Dedifferentiated amniotic fluid mesenchymal stem cell (primary cell): ENCODE results near the gene SVOP.
"Not testable (repeated sequence)": the region's sequence is repeated elsewhere in the genome, so short reads cannot be mapped to it uniquely, and the experiment has no call there.

Experiments used
- DNase-seq: peaks from one replicate; pipeline ENCODE4 v3.0.0-alpha.2; 2016; ENCODE audit errors: extremely low spot score

The SVOP gene

DNA sequence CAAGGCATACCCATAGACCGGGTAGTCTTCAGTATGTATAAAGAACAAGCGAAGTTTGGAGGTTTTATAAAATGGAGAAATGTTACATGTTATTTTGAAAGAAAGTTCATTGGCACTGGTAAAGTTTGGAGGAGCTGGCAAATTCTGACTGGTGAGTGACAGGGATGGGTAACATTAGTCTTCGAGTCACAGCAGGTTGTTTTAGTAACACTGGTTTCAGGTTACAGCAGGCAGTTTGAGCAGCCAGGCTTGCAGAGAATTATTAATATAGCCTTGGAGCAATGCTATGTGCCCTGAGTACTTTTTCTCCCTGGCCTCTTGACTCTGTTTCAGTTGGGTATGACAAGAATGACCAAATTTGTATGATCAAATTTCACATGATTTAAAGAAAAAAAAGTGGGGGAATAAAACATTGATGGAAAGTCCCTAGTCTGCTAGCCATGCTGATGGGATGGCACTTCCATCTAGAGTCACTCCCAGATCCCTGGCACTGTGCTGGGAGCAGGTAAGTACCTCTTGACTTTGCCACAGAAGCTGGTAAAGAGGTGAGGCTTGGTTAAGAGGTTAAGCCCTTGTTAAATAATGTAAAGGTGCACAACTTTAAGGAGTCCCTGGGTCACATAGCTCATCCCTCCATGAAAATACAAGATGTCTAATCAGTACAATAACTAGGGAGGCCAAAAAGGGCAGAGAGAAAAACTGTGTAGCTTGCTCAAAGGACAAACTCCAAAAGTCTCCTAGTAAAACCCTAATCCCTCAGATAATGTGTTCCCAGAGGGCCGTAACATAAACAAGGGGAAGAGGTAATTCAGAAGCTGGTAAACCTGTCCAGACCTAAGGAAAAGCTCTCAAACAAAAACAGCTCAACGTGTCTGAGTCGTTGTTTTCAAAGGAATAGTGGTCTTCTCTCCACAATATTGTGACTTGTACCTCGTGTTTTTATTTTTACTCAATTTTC lies 12.7 kb upstream of the SVOP start:
- DNase-seq, result no peak

DNA sequence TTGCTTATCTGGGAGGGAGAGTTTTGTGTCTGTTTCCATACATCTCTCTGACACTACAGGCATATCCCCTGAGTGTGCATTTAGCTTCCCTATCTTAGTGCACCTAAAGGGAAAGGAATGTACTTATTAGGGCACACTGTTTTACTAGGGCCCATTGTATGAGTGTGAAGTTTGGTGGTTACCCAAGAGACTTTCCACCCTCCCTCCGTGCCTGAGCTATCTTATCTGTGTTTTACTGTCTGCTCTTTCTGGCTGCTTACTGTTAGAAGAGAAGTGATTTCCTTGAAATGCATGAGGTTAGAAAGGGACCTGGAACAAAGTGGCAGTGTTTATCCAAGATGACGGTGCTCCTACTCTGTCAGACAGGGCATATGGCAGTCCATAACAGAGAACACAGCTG lies 8.5 kb upstream of the SVOP start:
- DNase-seq, result no peak

DNA sequence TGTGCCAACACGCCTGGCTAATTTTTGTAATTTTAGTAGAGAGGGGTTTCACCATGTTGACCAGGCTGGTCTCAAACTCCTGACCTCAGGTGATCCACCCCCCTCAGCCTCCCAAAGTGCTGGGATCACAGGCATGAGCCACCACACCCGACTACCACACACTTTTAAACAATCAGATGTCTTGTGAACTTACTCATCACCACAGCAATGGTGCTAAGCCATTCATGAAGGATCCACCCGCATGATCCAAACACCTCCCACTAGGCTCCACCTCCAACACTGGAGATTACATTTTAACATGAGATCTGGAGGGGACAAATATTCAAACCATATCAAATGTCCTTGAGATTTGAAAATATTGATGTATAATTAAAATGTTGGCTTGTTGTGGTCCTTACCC lies 7.8 kb upstream of the SVOP start:
- DNase-seq, result not testable (repeated sequence)

DNA sequence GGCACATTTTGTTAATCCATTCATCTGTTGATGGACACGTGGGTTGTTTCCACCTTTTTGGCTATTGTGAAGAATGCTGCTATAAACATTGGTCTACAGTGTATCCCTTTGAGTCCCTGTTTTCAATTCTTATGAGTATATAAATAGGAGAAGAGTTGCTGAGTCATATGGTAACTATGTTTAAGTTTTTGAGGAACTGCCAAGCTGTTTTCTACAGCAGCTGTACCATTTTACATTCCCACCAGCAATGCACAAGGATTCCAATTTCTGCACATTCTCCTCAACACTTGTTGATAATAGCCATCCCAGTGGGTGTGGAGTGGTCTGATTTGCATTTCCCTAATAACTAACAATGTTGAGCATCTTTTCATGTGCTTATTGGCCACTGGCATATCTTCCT lies 6.9 kb upstream of the SVOP start:
- DNase-seq, result no peak

DNA sequence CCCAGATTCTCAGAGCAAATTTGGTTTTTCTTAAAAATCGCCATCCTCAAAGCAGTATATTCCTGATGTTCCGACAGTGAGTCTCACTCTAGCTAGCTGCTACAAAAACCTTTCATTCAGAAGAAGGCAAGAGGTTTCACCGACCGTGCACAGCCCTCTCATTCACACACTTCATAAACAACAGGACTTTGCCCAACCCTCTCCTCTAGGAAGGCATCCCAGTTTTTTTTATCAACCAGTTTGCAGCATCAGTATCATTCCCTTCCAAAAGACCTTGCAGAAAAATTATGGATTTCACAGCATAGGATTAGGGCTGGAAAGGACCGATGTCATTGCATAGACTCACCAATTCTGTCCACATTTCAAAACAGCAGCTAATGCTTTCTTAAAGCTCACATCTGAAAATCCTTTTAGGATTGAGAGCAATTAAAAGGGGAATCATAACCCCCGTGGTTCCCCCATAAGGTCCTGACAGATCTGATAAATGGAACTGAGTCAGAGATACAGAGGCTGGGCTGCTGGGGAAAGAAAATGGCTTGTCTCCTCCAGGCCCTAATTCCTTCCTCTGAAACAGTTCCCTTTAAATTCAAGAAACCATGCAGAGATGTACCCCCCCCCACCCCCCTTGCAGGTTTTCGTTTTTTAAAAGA lies 597 bp downstream of the SVOP start:
- no peak for DNase-seq

DNA sequence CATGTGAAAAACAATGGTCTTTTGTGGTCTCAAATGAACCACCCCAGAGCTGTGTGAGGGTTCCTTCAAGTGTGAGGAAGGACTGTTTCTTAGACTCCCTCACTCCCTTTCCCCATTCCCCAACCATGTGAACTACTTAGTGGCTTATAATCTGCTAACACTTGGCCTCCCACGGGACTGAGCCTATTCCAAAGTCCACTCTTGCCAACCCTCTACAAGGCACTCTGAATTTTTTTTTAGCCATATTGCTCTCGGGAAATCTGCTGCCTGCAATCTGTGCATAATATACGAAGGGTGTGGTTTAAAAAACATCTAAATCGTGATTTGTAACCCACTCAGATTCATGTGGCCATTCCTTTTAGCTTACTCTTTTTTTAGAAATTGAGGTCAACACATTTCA lies 2.6 kb downstream of the SVOP start:
- DNase-seq, result no peak

DNA sequence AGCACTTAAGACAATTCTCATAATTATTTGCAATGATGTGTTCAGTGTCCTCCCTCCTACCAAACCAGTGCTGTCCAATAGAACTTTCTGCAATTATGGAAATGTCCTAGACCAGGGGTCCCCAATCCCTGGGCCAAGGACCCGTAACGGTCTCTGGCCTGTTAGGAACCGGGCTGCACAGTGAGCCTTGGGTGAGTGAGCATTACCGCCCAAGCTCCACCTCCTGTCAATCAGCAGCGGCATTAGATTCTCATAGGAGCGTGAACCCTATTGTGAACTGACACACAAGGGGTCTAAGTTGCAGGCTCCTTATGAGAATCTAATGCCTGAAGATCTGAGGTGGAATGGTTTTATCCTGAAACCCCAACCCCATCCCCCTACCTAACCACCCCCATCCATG lies 3.9 kb downstream of the SVOP start:
- no peak for DNase-seq

DNA sequence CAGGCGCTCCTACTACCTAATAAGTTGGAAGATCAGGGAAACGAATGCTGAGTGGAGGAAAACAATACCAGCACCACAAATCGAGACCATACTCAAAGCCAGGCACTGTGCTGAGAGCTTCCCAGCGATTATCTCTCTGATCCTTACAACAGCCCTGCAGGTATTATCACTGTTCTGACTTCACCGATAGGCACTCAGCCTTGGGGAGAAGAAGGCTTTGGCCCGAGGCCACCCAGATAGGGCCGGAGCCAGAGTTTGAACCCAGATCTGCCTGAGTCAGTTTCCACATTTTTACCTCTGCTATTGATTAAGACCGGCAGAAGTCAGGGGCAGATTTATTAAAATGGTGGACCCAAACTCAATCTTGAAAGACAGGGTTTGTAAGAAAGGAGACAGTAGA lies 4.9 kb downstream of the SVOP start:
- no peak for DNase-seq

DNA sequence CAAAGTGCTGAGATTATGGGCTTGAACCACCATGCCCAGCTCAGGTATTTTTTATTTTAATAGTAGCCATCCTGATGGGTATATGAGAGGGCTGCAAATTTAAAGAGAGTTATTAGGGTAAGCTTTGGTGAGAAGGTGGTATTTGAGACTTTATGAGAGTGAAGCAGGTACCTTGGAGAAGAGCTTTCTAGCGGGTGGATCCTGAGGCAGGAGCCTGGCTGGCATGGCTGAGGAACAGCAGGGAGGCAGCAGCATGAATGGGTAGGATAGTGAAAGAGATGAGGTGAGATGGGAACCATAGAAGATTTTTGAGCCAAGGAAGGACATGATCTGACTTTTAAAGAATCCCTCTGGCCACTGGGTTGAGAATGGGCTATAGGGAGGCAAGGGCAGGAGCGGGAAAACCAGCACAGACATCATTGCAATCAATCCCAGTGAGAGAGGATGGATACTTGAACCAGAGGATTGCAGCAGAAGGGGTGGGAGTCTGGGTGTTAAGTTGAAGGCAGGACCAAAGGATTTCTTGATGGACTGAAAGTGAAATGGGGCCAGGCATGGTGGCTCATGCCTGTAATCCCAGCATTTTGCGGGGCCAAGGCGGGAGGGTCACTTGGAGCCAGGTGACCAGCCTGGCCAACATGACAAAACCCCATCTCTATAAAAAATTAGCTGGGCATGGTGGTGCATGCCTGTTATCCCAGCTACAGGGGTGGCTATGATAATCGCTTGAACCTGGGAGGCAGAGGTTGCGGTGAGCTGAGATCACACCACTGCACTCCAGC lies 5.7 kb downstream of the SVOP start:
- DNase-seq, result no peak

DNA sequence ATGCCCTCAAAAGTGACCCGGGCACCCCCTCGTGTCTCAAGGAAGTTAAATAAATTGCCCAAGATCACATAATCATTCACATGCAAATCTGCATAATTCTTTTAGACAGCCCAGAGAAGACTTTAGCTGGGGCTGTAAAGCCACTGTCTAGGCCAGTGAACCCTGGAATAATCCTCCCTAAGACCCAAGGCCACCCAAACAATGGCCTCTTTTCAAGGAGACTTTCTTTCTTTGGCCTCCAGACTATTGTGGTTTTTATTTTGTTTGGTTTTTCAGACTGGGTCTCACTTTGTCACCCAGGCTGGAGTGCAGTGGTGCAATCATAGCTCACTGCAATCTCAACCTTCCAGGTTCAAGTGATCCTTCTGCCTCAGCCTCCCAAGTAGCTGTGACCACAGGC lies 10.6 kb downstream of the SVOP start:
- DNase-seq, result no peak

DNA sequence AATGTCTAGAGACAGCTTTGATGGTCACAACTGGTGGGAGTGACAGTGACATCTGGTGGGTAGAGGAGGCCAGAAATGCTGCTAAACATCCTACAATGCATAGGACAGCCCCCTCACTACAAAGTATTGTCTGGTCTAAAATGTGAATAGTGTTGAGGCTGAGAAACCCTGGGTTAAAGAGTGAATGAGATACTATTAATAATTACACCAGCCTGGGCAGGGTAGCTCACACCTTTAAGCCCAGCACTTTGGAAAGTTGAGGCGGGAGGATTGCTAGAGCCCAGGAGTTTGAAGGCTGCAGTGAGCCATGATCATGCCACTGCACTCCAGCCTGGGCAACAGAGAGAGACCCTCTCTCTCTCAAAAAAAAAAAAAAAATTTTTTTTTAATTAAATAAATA lies 11.1 kb downstream of the SVOP start:
- no peak for DNase-seq

DNA sequence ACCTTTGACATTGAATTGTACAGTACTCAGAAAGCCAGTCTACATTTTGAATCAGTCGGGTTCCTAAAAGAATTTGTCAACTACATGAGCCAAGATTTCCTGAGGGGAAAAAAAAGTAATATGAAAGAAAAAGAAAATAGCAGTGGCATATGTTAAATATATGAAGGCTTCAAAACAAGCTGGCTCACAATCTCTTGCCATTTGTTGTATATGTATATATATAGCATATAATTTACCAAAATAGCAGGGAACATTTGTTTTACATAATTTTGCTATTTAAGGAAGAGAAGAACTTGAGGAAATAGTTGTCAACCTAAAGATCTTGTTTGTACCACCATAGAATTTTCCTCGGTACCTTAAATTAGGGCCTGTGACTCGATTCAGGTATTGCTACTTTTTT lies 16.9 kb downstream of the SVOP start:
- no peak for DNase-seq

DNA sequence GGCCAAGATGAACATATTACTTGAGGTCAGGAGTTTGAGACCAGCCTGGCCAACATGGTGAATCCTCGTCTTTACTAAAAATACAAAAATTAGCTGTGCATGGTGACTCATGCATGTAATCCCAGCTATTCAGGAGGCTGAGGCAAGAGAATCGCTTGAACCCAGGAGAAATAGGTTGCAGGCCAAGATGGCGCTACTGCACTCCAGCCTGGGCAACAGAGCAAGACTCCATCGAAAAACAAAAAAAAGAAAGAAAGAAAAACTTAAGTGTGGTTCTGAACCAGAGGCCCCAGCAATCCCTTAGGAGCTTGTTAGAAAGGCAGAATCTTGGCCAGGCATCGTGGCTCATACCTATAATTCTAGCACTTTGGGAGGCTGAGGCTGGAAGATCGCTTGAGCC lies 24.5 kb downstream of the SVOP start:
- no peak for DNase-seq

DNA sequence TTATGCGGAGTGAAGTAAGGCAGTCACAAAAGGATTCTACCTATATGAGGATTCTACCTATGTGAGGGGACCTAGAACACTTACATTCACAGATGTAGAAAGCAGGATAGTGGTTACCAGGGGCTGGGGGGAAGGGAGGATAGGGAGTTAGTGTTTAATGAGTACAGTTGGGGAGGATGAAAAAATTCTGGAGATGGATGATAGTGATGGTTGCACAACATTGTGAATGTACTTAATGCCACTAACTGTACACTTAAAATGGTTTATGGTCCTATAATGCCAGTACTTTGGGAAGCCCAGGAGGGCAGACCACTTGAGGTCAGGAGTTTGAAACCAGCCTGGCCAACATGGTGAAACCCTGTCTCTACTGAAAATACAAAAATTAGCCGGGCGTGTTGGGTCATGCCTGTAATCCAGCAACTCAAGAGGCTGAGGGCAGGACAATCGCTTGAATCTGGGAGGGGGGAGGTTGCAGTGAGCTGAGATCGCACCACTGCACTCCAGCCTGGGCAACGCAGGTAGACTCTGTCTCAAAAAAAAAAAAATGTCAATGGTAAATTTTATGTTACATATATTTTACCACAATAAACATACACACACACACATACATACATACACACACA lies 25.4 kb downstream of the SVOP start:
- DNase-seq, result no peak

DNA sequence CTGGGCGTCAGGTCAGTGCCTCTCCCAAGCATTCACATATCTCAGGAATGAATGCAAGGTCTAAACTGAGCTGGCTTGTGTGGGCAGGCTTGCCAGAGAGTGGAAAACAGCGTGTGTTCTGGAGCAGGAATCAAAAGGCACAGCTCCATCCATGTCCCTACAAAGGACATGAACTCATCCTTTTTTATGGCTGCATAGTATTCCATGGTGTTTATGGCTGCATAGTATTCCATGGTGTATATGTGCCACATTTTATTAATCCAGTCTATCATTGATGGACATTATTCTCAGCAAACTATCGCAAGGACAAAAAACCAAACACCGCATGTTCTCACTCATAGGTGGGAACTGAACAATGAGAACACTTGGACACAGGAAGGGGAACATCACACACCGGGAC lies 30.8 kb downstream of the SVOP start:
- DNase-seq, result not testable (repeated sequence)

DNA sequence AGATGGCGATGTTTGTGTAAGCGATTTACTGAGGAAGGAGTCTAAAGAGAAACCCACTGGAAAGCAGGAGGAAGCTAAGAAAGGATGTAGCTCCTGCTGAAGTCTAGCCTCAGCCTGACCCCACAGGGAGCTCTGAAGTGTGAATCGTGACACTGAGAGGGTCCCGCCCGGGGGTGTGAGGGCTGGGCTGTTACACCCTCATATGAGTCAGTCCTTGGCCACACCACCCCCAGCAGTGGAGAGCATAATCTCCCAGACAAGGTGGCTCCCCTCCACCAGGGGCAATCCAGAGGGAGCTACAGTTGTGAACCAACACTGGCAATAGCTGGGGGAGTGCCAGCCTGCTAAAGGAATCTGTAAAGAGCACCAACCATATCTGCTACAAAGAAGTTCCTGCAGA lies 31.5 kb downstream of the SVOP start:
- no peak for DNase-seq

DNA sequence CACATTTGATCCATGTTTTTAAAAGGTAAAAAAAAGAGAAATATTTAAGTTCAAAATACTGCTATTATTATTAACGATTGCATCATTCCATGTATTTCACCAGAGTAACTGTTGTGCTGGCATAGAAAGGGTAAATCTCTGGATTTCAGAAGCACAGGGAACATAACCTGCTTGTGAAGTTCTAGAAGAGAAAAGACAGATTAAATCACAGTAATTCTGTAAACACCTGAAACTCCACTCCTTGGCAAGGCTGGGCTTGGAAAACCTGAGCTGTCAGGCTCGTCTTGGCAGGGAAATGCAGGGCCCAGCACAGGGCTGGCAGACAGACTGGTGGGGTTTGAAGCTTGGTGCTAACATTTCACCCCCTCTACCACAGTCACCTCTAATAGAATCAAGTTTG lies 35.1 kb downstream of the SVOP start:
- DNase-seq, result no peak

DNA sequence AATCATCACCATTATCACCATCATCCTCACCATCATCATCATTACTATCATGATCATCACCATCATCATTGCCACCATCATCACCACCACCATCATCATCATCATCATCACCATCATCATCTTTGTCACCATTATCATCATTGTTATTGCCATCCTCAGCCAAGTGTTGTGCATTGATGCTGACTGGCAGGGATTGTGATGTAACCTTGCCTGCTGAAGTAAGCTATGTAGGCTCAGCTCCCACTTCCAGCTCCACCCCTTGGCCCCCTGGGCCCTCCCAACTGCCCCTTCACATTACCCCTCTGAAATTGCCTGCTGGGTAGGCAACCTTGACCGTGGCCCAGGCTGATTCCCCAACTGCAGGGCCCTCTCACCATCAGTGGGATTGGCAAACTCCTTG lies 37.6 kb downstream of the SVOP start:
- no peak for DNase-seq

DNA sequence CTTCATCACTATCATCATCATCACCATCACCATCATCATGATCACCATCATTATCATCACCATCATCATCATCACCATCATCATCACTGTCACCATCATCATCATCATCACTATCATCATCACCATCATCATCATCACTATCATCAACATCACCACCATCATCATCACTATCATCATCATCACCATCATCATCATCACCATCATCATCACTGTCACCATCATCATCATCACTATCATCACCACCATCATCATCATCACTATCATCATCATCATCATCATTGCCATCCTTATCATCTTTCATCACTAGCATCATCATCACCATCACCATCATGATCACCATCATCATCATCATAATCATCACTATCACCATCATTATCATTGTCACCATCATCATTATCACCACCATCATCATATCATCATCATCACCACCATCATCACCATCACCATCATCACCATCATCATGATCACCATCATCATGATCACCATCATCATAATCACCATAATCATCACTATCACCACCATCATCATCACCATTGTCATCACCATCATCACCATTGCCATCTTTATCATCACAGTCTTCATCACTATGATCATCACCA lies 38.1 kb downstream of the SVOP start:
- DNase-seq, result no peak

DNA sequence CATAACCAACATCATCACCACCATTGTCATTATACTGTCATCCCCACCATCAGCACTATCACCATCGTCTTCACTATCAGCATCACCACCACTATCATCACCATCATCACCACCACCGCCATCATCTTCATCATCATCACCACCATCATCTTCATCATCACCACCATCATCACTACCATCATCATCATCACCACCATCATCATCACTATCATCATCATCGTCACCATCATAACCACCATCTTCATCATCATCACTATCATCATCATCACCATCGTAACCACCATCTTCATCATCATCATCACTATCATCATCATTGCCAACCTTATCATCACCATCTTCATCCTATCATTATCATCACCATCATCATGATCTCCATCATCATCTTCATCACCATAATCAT lies 39.0 kb downstream of the SVOP start:
- DNase-seq, result no peak

DNA sequence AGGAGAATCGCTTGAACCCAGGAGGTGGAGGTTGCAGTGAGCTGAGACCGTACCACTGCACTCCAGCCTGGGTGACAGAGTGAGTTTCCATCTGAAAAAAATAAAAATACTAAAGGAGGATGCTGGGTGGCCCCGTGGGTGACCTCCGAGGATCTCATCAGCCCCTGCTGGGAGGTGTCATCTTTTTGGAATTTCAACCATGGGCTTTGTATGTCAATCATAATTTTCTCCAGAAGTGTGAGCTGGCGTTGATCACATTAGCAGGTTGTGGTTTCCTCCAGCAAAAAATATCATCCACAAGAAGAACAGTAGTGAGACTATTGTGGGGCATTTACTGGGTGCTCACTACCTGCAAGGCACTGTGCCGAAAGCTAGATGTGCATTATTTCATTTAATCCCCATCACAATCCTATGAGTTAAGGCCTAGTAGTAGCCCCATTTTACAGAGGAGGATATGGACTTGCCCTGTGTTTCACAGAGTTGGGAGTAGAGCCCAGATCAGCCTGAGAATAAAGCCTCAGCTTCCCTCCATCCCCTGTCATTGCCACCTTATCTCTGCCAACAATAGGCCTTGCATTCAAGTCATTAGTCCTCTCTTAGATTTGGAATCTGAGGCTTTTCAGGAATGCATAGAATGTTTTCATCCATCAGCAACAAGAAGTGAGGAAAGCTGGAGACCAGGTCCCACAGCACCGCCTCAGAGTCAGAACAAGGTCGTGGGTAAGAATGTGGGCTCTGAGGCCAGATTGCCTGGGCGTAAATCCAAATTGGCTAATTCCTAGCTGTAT lies 39.8 kb downstream of the SVOP start:
- DNase-seq, result no peak
